Transverse colon (tissue), 4 donors: Measurements from ENCODE around the gene PRR16. TPM values are rescaled to one million over a fixed set of nuclear protein-coding genes. Genes with fewer than 3 reads are reported as not detected.
"Not testable (repeated sequence)": the region's sequence is repeated elsewhere in the genome, so short reads cannot be mapped to it uniquely, and the experiment has no call there.

Source experiments
- DNase-seq: peaks from one replicate; pipeline ENCODE4 v3.0.0-alpha.2; 2019
- H3K27ac ChIP-seq, 4 donors: fragments of 200-600 bp; sonication (generic); 2 replicates each; pipeline ENCODE4 v1.5.1; 2016 to 2018; ENCODE audit warnings: inconsistent platforms in 4 of 4
- H3K27me3 ChIP-seq: fragments of 200-600 bp; sonication (generic); 2 replicates; pipeline ENCODE4 v1.5.1; 2017; ENCODE audit warnings: inconsistent platforms
- H3K36me3 ChIP-seq, 4 donors: fragments of 200-600 bp; sonication (generic); 2 replicates each; pipeline ENCODE4 v1.5.1; 2017 to 2019; ENCODE audit warnings: inconsistent platforms in 4 of 4
- H3K4me1 ChIP-seq, 4 donors: fragments of 200-600 bp; sonication (generic); 2 replicates each; pipeline ENCODE4 v1.5.1; 2017 to 2020; ENCODE audit warnings: inconsistent platforms in 4 of 4
- H3K4me3 ChIP-seq, 4 donors: fragments of 200-600 bp; sonication (generic); 1 replicate in 1 of 4; 2 replicates in 3 of 4; pipeline versions ENCODE4 v1.5.1 to v1.6.1; 2017 to 2019; ENCODE audit warnings: inconsistent platforms in 4 of 4
- H3K9me3 ChIP-seq, 2 donors: fragments of 200-600 bp; sonication (generic); 2 replicates each; pipeline ENCODE4 v1.5.1; 2017 to 2019; ENCODE audit warnings: inconsistent platforms in 2 of 2
- EP300 ChIP-seq: sonication (generic); formaldehyde crosslinking; IDR thresholded peaks from one replicate; pipeline ENCODE4 v1.6.1; 2017; ENCODE audit warnings: antibody characterized with exemption, low read depth
- POLR2A ChIP-seq: fragments of 450-650 bp; IDR thresholded peaks from one replicate; pipeline ENCODE4 v1.6.1; 2016; ENCODE audit warnings: antibody characterized with exemption, mild to moderate bottlenecking, moderate library complexity
- POLR2AphosphoS5 ChIP-seq, 3 donors: sonication (generic); formaldehyde crosslinking; IDR thresholded peaks; one replicate each; pipeline ENCODE4 v1.6.1; 2016; ENCODE audit warnings: antibody characterized with exemption in 3 of 3
- WGBS, 2 donors: methylation state at CpG; one replicate each; pipeline ENCODE4 v1.1.5; 2018; ENCODE audit warnings: low coverage in 1 of 2; 5-methylcytosine and 5-hydroxymethylcytosine counted together
- in situ Hi-C, 4 donors: fragments of 200-750 bp; cut with MboI; loops; one replicate each; pipeline versions ENCODE4 v1.15.0 to v1.15.1; 2017; ENCODE audit warnings: low sequenced_read_pairs in 3 of 4, low pct_ligation_motif_present in 1 of 4, low pct_unique_long_range_greater_than_20kb in 1 of 4
- intact Hi-C: fragments of 100-400 bp; cut with DNase I; formaldehyde crosslinking; loops from one replicate; pipeline ENCODE4 v1.15.1; 2023; ENCODE audit warnings: low total_unique reads
- total RNA-seq, 4 donors: library from RNA; depleted of rRNA; stranded (reverse); fragments of >200 nt; gene quantifications; one replicate each; pipeline ENCODE4 v1.1.0, GENCODE V29; 2016
- TF ChIP-seq, protein P1 (sequence below), 5 experiments: fragments of 200-600 bp in 3 of 5; fragments of 450-650 bp in 2 of 5; sonication (generic) in 3 of 5; IDR thresholded peaks; 1 replicate in 2 of 5; 2 replicates in 3 of 5; pipeline ENCODE4 v1.5.1; 2016 to 2017; ENCODE audit warnings: antibody characterized with exemption in 5 of 5, inconsistent platforms in 3 of 5, mild to moderate bottlenecking in 2 of 5, moderate library complexity in 1 of 5

The PRR16 gene
- 1 to 10 TPM; 2.7 to 9.7 (median 6.3) TPM for total RNA-seq

GRCh38 chr5:120463991-120464626, at the start of gene PRR16:
TSS of gene PRR16 (plus strand) at chr5:120464300.
- no peaks in the 10 kb centered on the region for H3K36me3 ChIP-seq
- peak within 1 kb of the TSS; percentile 22 to 54 (median 31) for H3K4me3 ChIP-seq
- TF ChIP-seq POLR2A (no peak), POLR2AphosphoS5 (IDR thresholded peaks at IDR 0.05) (no peak), EP300 (no peak)
- TF ChIP-seq, protein P1, sequence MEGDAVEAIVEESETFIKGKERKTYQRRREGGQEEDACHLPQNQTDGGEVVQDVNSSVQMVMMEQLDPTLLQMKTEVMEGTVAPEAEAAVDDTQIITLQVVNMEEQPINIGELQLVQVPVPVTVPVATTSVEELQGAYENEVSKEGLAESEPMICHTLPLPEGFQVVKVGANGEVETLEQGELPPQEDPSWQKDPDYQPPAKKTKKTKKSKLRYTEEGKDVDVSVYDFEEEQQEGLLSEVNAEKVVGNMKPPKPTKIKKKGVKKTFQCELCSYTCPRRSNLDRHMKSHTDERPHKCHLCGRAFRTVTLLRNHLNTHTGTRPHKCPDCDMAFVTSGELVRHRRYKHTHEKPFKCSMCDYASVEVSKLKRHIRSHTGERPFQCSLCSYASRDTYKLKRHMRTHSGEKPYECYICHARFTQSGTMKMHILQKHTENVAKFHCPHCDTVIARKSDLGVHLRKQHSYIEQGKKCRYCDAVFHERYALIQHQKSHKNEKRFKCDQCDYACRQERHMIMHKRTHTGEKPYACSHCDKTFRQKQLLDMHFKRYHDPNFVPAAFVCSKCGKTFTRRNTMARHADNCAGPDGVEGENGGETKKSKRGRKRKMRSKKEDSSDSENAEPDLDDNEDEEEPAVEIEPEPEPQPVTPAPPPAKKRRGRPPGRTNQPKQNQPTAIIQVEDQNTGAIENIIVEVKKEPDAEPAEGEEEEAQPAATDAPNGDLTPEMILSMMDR (IDR thresholded peaks at IDR 0.05), result peak in 1 of 5 experiments; percentile 19
- 1% methylated on average over 30 of the region's 62 CpGs; no CpG with 5 or more reads in 1 of the 2 donors for WGBS, 2 donors
- no peaks in the 10 kb centered on the region for H3K9me3 ChIP-seq
- in situ Hi-C loops, result loop anchor here in 1 of 4 donors (25.0 kb wide), 1 partner anchor 527 kb away; no protein-coding TSS in a partner anchor
- H3K27ac ChIP-seq, result peak within 1 kb of the TSS; percentile 61 to 75 (median 66)
- H3K4me1 ChIP-seq, result peaks cover 0 to 25% (median 15%) of the 10 kb centered on the region in 4 donors
- H3K27me3 ChIP-seq, result peaks cover 62% of the 10 kb centered on the region
- intact Hi-C loops, result no loop called here
- peak; percentile 13 for DNase-seq

DNA sequence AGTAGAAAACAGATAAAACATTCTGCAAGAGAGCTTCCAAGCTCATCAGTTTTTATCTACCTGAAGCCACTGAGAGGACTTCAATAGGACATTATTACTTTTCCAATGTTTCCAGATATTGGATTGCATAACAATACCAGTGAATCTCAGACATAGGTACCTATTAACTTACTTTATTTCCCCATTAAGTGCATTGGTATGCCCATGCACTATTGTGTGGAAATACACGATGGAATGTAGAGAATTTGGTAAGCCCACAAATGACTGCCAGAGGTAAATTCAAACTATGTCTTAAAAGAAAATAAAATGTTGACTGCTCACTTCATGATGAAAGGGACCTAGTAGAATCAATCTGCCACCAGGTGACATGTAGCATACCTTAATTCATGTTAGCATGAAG, 48.1 kb upstream of the PRR16 start:
- 70 to 93% methylated on average over 1 of the region's 1 CpG for WGBS, 2 donors
- no peaks in the 10 kb centered on the region for H3K9me3 ChIP-seq

DNA sequence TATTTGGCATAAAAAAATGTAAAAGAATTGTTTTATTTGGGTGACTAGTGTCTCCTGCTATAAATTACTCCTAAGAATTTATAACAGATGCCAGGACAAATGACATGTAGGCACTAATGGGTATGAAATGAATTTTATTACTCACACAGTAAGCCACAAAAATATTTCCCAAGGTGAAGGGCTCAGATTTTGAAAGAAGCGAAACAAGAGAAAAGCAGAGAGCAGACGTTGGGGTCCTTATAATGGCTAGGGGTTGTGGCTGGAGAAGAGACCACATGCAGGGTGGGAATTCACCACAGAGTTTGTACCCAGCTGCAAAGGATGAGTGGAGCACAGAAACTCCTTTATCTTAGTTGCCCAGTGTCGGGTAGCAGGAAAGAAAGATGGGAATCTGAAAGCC, 45.0 kb upstream of the PRR16 start:
- TF ChIP-seq, protein P1 (IDR thresholded peaks at IDR 0.05), result no peak
- no peak for TF ChIP-seq EP300
- TF ChIP-seq POLR2AphosphoS5 (IDR thresholded peaks at IDR 0.05), result no peak
- TF ChIP-seq POLR2A, result no peak
- Histone ChIP-seq H3K4me1 (no peaks in the 10 kb centered on the region), H3K36me3 (no peaks in the 10 kb centered on the region), H3K27me3 (no peaks in the 10 kb centered on the region), H3K4me3 (no peak overlapping the region), H3K9me3 (no peaks in the 10 kb centered on the region), H3K27ac (no peak overlapping the region)
- in situ Hi-C loops, result no loop called here
- no peak for DNase-seq
- 80 to 100% methylated on average over 2 to 3 of the region's 3 CpGs for WGBS, 2 donors
- intact Hi-C loops, result no loop called here

More for the DNA sequence above, 48.1 kb upstream of the PRR16 start:
- DNase-seq, result no peak
- TF ChIP-seq EP300 (no peak), POLR2A (no peak), POLR2AphosphoS5 (IDR thresholded peaks at IDR 0.05) (no peak)
- TF ChIP-seq, protein P1 (IDR thresholded peaks at IDR 0.05), result no peak
- Histone ChIP-seq H3K4me1 (no peaks in the 10 kb centered on the region), H3K36me3 (no peaks in the 10 kb centered on the region), H3K27ac (no peak overlapping the region), H3K4me3 (no peak overlapping the region), H3K27me3 (no peaks in the 10 kb centered on the region)
- in situ Hi-C loops, result no loop called here
- intact Hi-C loops, result no loop called here

DNA sequence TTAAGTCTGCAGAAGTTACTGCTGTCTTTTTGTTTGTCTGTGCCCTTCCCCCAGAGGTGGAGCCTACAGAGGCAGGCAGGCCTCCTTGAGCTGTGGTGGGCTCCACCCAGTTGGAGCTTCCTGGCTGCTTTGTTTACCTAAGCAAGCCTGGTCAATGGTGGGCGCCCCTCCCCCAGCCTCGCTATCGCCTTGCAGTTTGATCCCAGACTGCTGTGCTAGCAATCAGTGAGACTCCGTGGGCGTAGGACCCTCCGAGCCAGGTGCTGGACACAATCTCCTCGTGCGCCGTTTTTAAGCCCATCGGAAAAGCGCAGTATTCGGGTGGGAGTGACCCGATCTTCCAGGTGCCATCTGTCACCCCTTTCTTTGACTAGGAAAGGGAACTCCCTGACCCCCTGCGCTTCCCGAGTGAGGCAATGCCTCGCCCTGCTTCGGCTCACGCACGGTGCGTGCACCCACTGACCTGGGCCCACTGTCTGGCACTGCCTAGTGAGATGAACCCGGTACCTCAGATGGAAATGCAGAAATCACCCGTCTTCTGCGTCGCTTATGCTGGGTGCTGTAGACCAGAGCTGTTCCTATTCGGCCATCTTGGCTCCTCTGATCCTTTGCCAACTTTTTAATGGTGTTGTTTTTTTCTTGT, 37.3 kb upstream of the PRR16 start:
- H3K9me3 ChIP-seq, intact Hi-C loops, DNase-seq, H3K4me1 ChIP-seq, in situ Hi-C loops, H3K36me3 ChIP-seq, H3K27ac ChIP-seq, H3K4me3 ChIP-seq, H3K27me3 ChIP-seq: not testable (repeated sequence)
- 93 to 96% methylated on average over 10 to 25 of the region's 25 CpGs for WGBS, 2 donors
